Measurements from ENCODE around the gene EPSTI1. TPM values are rescaled to one million over a fixed set of nuclear protein-coding genes. Genes with fewer than 3 reads are reported as not detected.

EPSTI1 gene
- total RNA-seq, 1 experiment from 2014 or later: 0.69 TPM

- ATAC-seq (no peak), DNase-seq (ENCODE audit: low read depth, low spot score) (no peak)
- no peaks in the 10 kb centered on the region for H3K9me3 ChIP-seq (ENCODE audit: control insufficient read depth, insufficient read depth, low read depth, low read length)
- no peak for TF ChIP-seq TCF7L2 (IDR thresholded peaks at IDR 0.05; ENCODE audit: low read depth, low read length)
- TF ChIP-seq, protein P1, sequence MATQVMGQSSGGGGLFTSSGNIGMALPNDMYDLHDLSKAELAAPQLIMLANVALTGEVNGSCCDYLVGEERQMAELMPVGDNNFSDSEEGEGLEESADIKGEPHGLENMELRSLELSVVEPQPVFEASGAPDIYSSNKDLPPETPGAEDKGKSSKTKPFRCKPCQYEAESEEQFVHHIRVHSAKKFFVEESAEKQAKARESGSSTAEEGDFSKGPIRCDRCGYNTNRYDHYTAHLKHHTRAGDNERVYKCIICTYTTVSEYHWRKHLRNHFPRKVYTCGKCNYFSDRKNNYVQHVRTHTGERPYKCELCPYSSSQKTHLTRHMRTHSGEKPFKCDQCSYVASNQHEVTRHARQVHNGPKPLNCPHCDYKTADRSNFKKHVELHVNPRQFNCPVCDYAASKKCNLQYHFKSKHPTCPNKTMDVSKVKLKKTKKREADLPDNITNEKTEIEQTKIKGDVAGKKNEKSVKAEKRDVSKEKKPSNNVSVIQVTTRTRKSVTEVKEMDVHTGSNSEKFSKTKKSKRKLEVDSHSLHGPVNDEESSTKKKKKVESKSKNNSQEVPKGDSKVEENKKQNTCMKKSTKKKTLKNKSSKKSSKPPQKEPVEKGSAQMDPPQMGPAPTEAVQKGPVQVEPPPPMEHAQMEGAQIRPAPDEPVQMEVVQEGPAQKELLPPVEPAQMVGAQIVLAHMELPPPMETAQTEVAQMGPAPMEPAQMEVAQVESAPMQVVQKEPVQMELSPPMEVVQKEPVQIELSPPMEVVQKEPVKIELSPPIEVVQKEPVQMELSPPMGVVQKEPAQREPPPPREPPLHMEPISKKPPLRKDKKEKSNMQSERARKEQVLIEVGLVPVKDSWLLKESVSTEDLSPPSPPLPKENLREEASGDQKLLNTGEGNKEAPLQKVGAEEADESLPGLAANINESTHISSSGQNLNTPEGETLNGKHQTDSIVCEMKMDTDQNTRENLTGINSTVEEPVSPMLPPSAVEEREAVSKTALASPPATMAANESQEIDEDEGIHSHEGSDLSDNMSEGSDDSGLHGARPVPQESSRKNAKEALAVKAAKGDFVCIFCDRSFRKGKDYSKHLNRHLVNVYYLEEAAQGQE (IDR thresholded peaks at IDR 0.05; ENCODE audit: insufficient read depth in 1 of 2, low read depth in 2 of 2, low read length in 1 of 2): no peak
- TF ChIP-seq SIN3A (IDR thresholded peaks at IDR 0.05; ENCODE audit: borderline replicate concordance, insufficient read depth, low read depth, low read length): no peak
- no peak for TF ChIP-seq POLR2AphosphoS5 (IDR thresholded peaks at IDR 0.05; ENCODE audit: low read depth, low read length)
- TF ChIP-seq, protein P2, sequence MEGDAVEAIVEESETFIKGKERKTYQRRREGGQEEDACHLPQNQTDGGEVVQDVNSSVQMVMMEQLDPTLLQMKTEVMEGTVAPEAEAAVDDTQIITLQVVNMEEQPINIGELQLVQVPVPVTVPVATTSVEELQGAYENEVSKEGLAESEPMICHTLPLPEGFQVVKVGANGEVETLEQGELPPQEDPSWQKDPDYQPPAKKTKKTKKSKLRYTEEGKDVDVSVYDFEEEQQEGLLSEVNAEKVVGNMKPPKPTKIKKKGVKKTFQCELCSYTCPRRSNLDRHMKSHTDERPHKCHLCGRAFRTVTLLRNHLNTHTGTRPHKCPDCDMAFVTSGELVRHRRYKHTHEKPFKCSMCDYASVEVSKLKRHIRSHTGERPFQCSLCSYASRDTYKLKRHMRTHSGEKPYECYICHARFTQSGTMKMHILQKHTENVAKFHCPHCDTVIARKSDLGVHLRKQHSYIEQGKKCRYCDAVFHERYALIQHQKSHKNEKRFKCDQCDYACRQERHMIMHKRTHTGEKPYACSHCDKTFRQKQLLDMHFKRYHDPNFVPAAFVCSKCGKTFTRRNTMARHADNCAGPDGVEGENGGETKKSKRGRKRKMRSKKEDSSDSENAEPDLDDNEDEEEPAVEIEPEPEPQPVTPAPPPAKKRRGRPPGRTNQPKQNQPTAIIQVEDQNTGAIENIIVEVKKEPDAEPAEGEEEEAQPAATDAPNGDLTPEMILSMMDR (IDR thresholded peaks at IDR 0.05): no peak
- POLR2A ChIA-PET: no interaction called here
- H3K4me1 ChIP-seq (ENCODE audit: control insufficient read depth, insufficient read depth, low read length): no peaks in the 10 kb centered on the region
- H3K27me3 ChIP-seq (ENCODE audit: control insufficient read depth, insufficient read depth, low read length): no peaks in the 10 kb centered on the region
- no TSS peak for BruUV-seq (replicated peaks)
- CTCF ChIA-PET: no interaction called here
- no peak overlapping the region for H3K27ac ChIP-seq (ENCODE audit: low read length)
- in situ Hi-C loops (cut with HindIII; ENCODE audit: low pct_unique_long_range_greater_than_20kb, low sequenced_read_pairs) (no loop called here), intact Hi-C loops (cut with micrococcal nuclease; ENCODE audit: unreplicated experiment) (no loop called here)
- no peaks in the 10 kb centered on the region for H3K36me3 ChIP-seq (ENCODE audit: control insufficient read depth, insufficient read depth, low read length)
- H3K4me3 ChIP-seq (ENCODE audit: low read depth in 2 of 2, low read length in 2 of 2): no peak overlapping the region
These were observed 24.2 kb upstream of the EPSTI1 start for GRCh38 chr13:43016226-43016625.

GRCh38 chr13:43014162-43014561 is 22.1 kb upstream of the EPSTI1 start:
- TF ChIP-seq SIN3A (IDR thresholded peaks at IDR 0.05; ENCODE audit: borderline replicate concordance, insufficient read depth, low read depth, low read length) (no peak), POLR2AphosphoS5 (IDR thresholded peaks at IDR 0.05; ENCODE audit: low read depth, low read length) (no peak), TCF7L2 (IDR thresholded peaks at IDR 0.05; ENCODE audit: low read depth, low read length) (no peak)
- TF ChIP-seq, protein P2 (IDR thresholded peaks at IDR 0.05): no peak
- TF ChIP-seq, protein P1 (IDR thresholded peaks at IDR 0.05; ENCODE audit: insufficient read depth in 1 of 2, low read depth in 2 of 2, low read length in 1 of 2): no peak
- no peaks in the 10 kb centered on the region for H3K27me3 ChIP-seq (ENCODE audit: control insufficient read depth, insufficient read depth, low read length)
- H3K4me3 ChIP-seq (ENCODE audit: low read depth in 2 of 2, low read length in 2 of 2): no peak overlapping the region
- DNase-seq (ENCODE audit: low read depth, low spot score) (no peak), ATAC-seq (no peak)
- BruUV-seq (replicated peaks): no TSS peak
- intact Hi-C loops (cut with micrococcal nuclease; ENCODE audit: unreplicated experiment) (no loop called here), in situ Hi-C loops (cut with HindIII; ENCODE audit: low pct_unique_long_range_greater_than_20kb, low sequenced_read_pairs) (no loop called here)
- H3K4me1 ChIP-seq (ENCODE audit: control insufficient read depth, insufficient read depth, low read length): no peaks in the 10 kb centered on the region
- no peaks in the 10 kb centered on the region for H3K9me3 ChIP-seq (ENCODE audit: control insufficient read depth, insufficient read depth, low read depth, low read length)
- CTCF ChIA-PET: no interaction called here
- H3K27ac ChIP-seq (ENCODE audit: low read length): no peak overlapping the region
- POLR2A ChIA-PET: no interaction called here
- H3K36me3 ChIP-seq (ENCODE audit: control insufficient read depth, insufficient read depth, low read length): no peaks in the 10 kb centered on the region
